H1 (cell line): Measurements from ENCODE around the gene RBM19. TPM values are rescaled to one million over a fixed set of nuclear protein-coding genes. Genes with fewer than 3 reads are reported as not detected.

Source experiments
- CTCF ChIA-PET: fragments of 300-600 bp; sonication (Branson Sonifier 250); formaldehyde crosslinking; loops from one replicate; lab custom pipeline; 2021; ENCODE audit not compliant: partially characterized antibody; lab: Charles Lee
- POLR2A ChIA-PET: fragments of 300-600 bp; sonication (Branson Sonifier 250); formaldehyde crosslinking; loops from one replicate; lab custom pipeline; 2021; ENCODE audit warnings: inconsistent platforms; ENCODE audit not compliant: partially characterized antibody; lab: Charles Lee
- DNase-seq, 2 experiments: peaks; one replicate each; pipeline versions ENCODE4 v3.0.0 to v3.0.0-alpha.2; 2010 to 2022; ENCODE audit warnings: low spot score in 2 of 2, low read depth in 1 of 2, mixed read lengths in 1 of 2
- FAIRE-seq: peaks from 2 replicates; lab custom pipeline; 2011; peaks lifted over from hg19 to GRCh38; lab: Jason Lieb, UNC
- H2AFZ ChIP-seq: 2 replicates; pipeline ENCODE4 v1.8.1; 2012; ENCODE audit warnings: low read length, inconsistent platforms
- H2AK5ac ChIP-seq: 2 replicates; pipeline ENCODE4 v1.6.1; 2013; ENCODE audit warnings: low read depth, low read length
- H2BK120ac ChIP-seq: replicated peaks from 2 replicates; pipeline ENCODE3; 2013; ENCODE audit warnings: low read depth, low read length, inconsistent platforms
- H2BK12ac ChIP-seq: 2 replicates; pipeline ENCODE4 v1.6.1; 2013; ENCODE audit warnings: low read depth, low read length
- H2BK15ac ChIP-seq: 2 replicates; pipeline ENCODE4 v1.6.1; 2013; ENCODE audit warnings: low read length
- H2BK20ac ChIP-seq: 2 replicates; pipeline ENCODE4 v1.6.1; 2013; ENCODE audit warnings: low read length
- H2BK5ac ChIP-seq: 2 replicates; pipeline ENCODE4 v1.6.1; 2013; ENCODE audit warnings: low read depth, low read length
- H3K14ac ChIP-seq: 2 replicates; pipeline ENCODE4 v1.6.1; 2013; ENCODE audit warnings: inconsistent platforms; ENCODE audit not compliant: insufficient read length
- H3K18ac ChIP-seq: 2 replicates; pipeline ENCODE4 v1.6.1; 2013; ENCODE audit warnings: low read length; ENCODE audit errors: extremely low read depth
- H3K23ac ChIP-seq: 2 replicates; pipeline ENCODE4 v1.6.1; 2013; ENCODE audit warnings: inconsistent platforms; ENCODE audit not compliant: insufficient read length
- H3K23me2 ChIP-seq: 2 replicates; pipeline ENCODE4 v1.6.1; 2013; ENCODE audit warnings: low read depth, low read length
- H3K27ac ChIP-seq: 2 replicates; pipeline ENCODE4 v1.6.1; 2011; ENCODE audit warnings: low read depth, low read length, inconsistent platforms
- H3K27me3 ChIP-seq, 4 experiments: replicated peaks in 1 of 4; 1 replicate in 1 of 4; 2 replicates in 3 of 4; pipeline versions ENCODE4 v1.6.1 to v1.8.1; 2011 to 2013; ENCODE audit warnings: low read length in 3 of 4, mild to moderate bottlenecking in 3 of 4, inconsistent platforms in 2 of 4, mixed read lengths in 2 of 4, moderate library complexity in 1 of 4; ENCODE audit not compliant: control insufficient read depth in 3 of 4, insufficient read depth in 3 of 4; ENCODE audit errors: extremely low read depth in 1 of 4
- H3K36me3 ChIP-seq, 4 experiments: 2 replicates each; pipeline versions ENCODE4 v1.6.1 to v1.8.1; 2011 to 2013; ENCODE audit warnings: mild to moderate bottlenecking in 4 of 4, low read length in 3 of 4, moderate library complexity in 2 of 4, control low read depth in 1 of 4, inconsistent platforms in 1 of 4; ENCODE audit not compliant: insufficient read depth in 4 of 4, control insufficient read depth in 2 of 4
- H3K4ac ChIP-seq: replicated peaks from 2 replicates; pipeline ENCODE3; 2013; ENCODE audit warnings: low read length, low read depth, mixed read lengths, inconsistent platforms; ENCODE audit not compliant: insufficient read length
- H3K4me1 ChIP-seq, 4 experiments: replicated peaks in 1 of 4; 1 replicate in 1 of 4; 2 replicates in 3 of 4; pipeline versions ENCODE4 v1.6.1 to v1.8.1; 2011 to 2013; ENCODE audit warnings: low read length in 3 of 4, inconsistent platforms in 2 of 4, mixed read lengths in 1 of 4; ENCODE audit not compliant: insufficient read depth in 4 of 4, control insufficient read depth in 3 of 4
- H3K4me2 ChIP-seq, 2 experiments: 2 replicates each; pipeline versions ENCODE4 v1.6.1 to v1.8.1; 2011 to 2013; ENCODE audit warnings: low read depth in 2 of 2, low read length in 2 of 2, control low read depth in 1 of 2, inconsistent platforms in 1 of 2, mild to moderate bottlenecking in 1 of 2; ENCODE audit not compliant: insufficient read depth in 1 of 2
- H3K4me3 ChIP-seq, 4 experiments: fragments of 200-600, 300-600 bp in 1 of 4; sonication (generic), shearing (Covaris generic), sonication (Bioruptor Twin) in 1 of 4; 2 replicates each; pipeline versions ENCODE4 v1.5.1 to v1.8.1; 2011 to 2016; ENCODE audit warnings: low read length in 4 of 4, low read depth in 3 of 4, control low read depth in 2 of 4, inconsistent platforms in 2 of 4, mild to moderate bottlenecking in 2 of 4, mixed read lengths in 1 of 4, moderate library complexity in 1 of 4; ENCODE audit not compliant: insufficient read depth in 2 of 4; ENCODE audit errors: extremely low read depth in 1 of 4
- H3K56ac ChIP-seq: replicated peaks from 2 replicates; pipeline ENCODE3; 2013; ENCODE audit warnings: low read depth, mild to moderate bottlenecking, mixed read lengths, low read length, inconsistent platforms; ENCODE audit not compliant: insufficient read length
- H3K79me1 ChIP-seq: 2 replicates; pipeline ENCODE4 v1.6.1; 2013; ENCODE audit warnings: low read depth, low read length, control low read depth
- H3K79me2 ChIP-seq, 2 experiments: 2 replicates each; pipeline versions ENCODE4 v1.6.1 to v1.8.1; 2012 to 2013; ENCODE audit warnings: low read length in 2 of 2, mild to moderate bottlenecking in 2 of 2, inconsistent platforms in 1 of 2; ENCODE audit not compliant: insufficient read depth in 2 of 2, control insufficient read depth in 1 of 2
- H3K9ac ChIP-seq, 4 experiments: replicated peaks in 1 of 4; 1 replicate in 1 of 4; 2 replicates in 3 of 4; pipeline versions ENCODE4 v1.6.1 to v1.8.1; 2011 to 2013; ENCODE audit warnings: low read depth in 3 of 4, low read length in 3 of 4, control low read depth in 2 of 4, mild to moderate bottlenecking in 2 of 4, moderate library complexity in 2 of 4, inconsistent platforms in 1 of 4; ENCODE audit errors: extremely low read depth in 1 of 4
- H3K9me3 ChIP-seq, 2 experiments: 2 replicates each; pipeline versions ENCODE4 v1.6.1 to v1.8.1; 2012 to 2013; ENCODE audit warnings: mild to moderate bottlenecking in 2 of 2, moderate library complexity in 2 of 2, control low read depth in 1 of 2, inconsistent platforms in 1 of 2, low read depth in 1 of 2, low read length in 1 of 2, mixed read lengths in 1 of 2; ENCODE audit not compliant: insufficient read depth in 2 of 2
- H4K20me1 ChIP-seq, 2 experiments: replicated peaks in 1 of 2; 2 replicates each; pipeline versions ENCODE3 to v1.8.1; 2011 to 2013; ENCODE audit warnings: inconsistent platforms in 2 of 2, low read length in 2 of 2, mild to moderate bottlenecking in 1 of 2; ENCODE audit not compliant: insufficient read depth in 2 of 2, control insufficient read depth in 1 of 2
- H4K5ac ChIP-seq: 2 replicates; pipeline ENCODE4 v1.6.1; 2013; ENCODE audit warnings: low read length, low read depth, mixed read lengths, inconsistent platforms; ENCODE audit not compliant: insufficient read length
- H4K8ac ChIP-seq: 2 replicates; pipeline ENCODE4 v1.8.0; 2013; ENCODE audit warnings: mild to moderate bottlenecking, moderate library complexity, low read length, inconsistent platforms; ENCODE audit not compliant: insufficient read depth; ENCODE audit errors: extremely low read depth
- H4K91ac ChIP-seq: replicated peaks from 2 replicates; pipeline ENCODE3; 2013; ENCODE audit warnings: low read length, mixed read lengths, inconsistent platforms; ENCODE audit not compliant: insufficient read length
- FOSL1 ChIP-seq: IDR thresholded peaks from 2 replicates; pipeline ENCODE4 v1.6.1; 2011; ENCODE audit warnings: mild to moderate bottlenecking, low read depth, low read length, moderate library complexity; ENCODE audit not compliant: insufficient read depth
- WGBS, 2 experiments: shearing (Covaris generic) in 1 of 2; methylation state at CpG; one replicate each; pipeline versions ENCODE4 v1.1.6 to v1.1.7; 2013 to 2015; ENCODE audit warnings: low lambda C conversion rate in 2 of 2, mixed read lengths in 2 of 2, inconsistent platforms in 1 of 2, low coverage in 1 of 2, missing lambda C conversion rate in 1 of 2; ENCODE audit not compliant: insufficient replicate concordance in 2 of 2, insufficient coverage in 1 of 2, insufficient read length in 1 of 2; ENCODE audit errors: extremely low coverage in 1 of 2, missing lambda C conversion rate in 1 of 2; 5-methylcytosine and 5-hydroxymethylcytosine counted together
- polyA plus RNA-seq, 7 experiments: library from polyadenylated mRNA; depleted of rRNA in 3 of 7; stranded (reverse) in 5 of 7; unstranded in 2 of 7; fragments of >200 nt in 5 of 7; fragments of 200-250 nt in 2 of 7; gene quantifications; 1 replicate in 5 of 7; 2 replicates in 1 of 7; 4 replicates in 1 of 7; pipeline versions ENCODE4 v1.2.1 to v1.2.3, GENCODE V29; 2011 to 2013; ENCODE audit warnings: missing spikeins in 2 of 7, mixed read lengths in 2 of 7
- total RNA-seq: library from RNA; stranded (reverse); fragmentation: NEBNext Ultra II Directional; extraction: Animal tissue kit (Norgen Biotek cat#: 25700); gene quantifications from 2 replicates; pipeline ENCODE4 v1.2.1, GENCODE V29; 2021

RBM19 gene
- total and polyA plus RNA-seq, 2 of the 8 experiments (the other 6 are each of a cell fraction or from before 2014, with no cell fraction given): 23.4 to 61.9 TPM

- CTCF ChIA-PET: interaction anchor here (0.6 to 4.5 kb wide), 18 partner anchors 11 to 494 kb away, joined by 3 to 38 read pairs (median 4); no protein-coding TSS in a partner anchor
- no peaks in the 10 kb centered on the region for H3K23me2 ChIP-seq
- TF ChIP-seq FOSL1: no peak
Observed at GRCh38 chr12:114015851-114016250, 49.7 kb upstream of the RBM19 start.

More at GRCh38 chr12:114015851-114016250, 49.7 kb upstream of the RBM19 start:
- Histone ChIP-seq H2AK5ac (no peak overlapping the region), H3K36me3 (no peaks in the 10 kb centered on the region), H3K23ac (no peak overlapping the region), H3K27ac (no peak overlapping the region), H2BK5ac (no peak overlapping the region), H3K56ac (no peak overlapping the region), H2BK12ac (no peak overlapping the region), H3K4me2 (no peak overlapping the region), H4K91ac (no peak overlapping the region), H3K79me1 (no peaks in the 10 kb centered on the region), H4K20me1 (no peaks in the 10 kb centered on the region), H3K79me2 (no peaks in the 10 kb centered on the region), H2BK120ac (no peak overlapping the region), H4K8ac (no peak overlapping the region), H3K14ac (no peak overlapping the region), H2BK15ac (no peak overlapping the region), H2BK20ac (no peak overlapping the region), H3K9me3 (no peaks in the 10 kb centered on the region), H4K5ac (no peak overlapping the region), H3K27me3 (no peaks in the 10 kb centered on the region), H3K9ac (no peak overlapping the region), H3K4me1 (no peaks in the 10 kb centered on the region), H2AFZ (no peak overlapping the region), H3K4me3 (no peak overlapping the region), H3K4ac (no peak overlapping the region), H3K18ac (no peak overlapping the region)
- POLR2A ChIA-PET: no interaction called here
- DNase-seq: no peak
- WGBS, 2 experiments: 77% methylated on average over 7 of the region's 7 CpGs; no CpG with 5 or more reads in 1 of the 2 experiments
- no peak for FAIRE-seq
